Right ventricle myocardium superior (tissue), 1 donor: Measurements from ENCODE around the gene CRYZ. TPM values are rescaled to one million over a fixed set of nuclear protein-coding genes. Genes with fewer than 3 reads are reported as not detected.
"Not testable (repeated sequence)": the region's sequence is repeated elsewhere in the genome, so short reads cannot be mapped to it uniquely, and the experiment has no call there.

Source experiments
- ATAC-seq: fragments of 200-7000 bp; cut with Tn5 transposase; one replicate; pipeline ENCODE4 v1.9.1; 2020; ENCODE audit warnings: mild to moderate bottlenecking; ENCODE audit not compliant: poor library complexity
- DNase-seq: peaks from one replicate; pipeline ENCODE4 v3.0.0-alpha.2; 2020
- intact Hi-C: fragments of 100-400 bp; cut with DNase I; formaldehyde crosslinking; loops from one replicate; pipeline ENCODE4 v1.11.2; 2022
- long read RNA-seq: library from polyadenylated mRNA; unstranded; transcript quantifications from one replicate; pipeline ENCODE4 v2.0.0, GENCODE V29; 2021
- total RNA-seq: library from RNA; stranded (reverse); fragmentation: NEBNext Ultra II Directional; extraction: Animal tissue kit (Norgen Biotek cat#: 25700); gene quantifications from one replicate; pipeline ENCODE4 v1.2.1, GENCODE V29; 2021
- donor health status: DM: no; HTN: yes; CAD: no; lungs with severe emphysema.

CRYZ gene, protein sequence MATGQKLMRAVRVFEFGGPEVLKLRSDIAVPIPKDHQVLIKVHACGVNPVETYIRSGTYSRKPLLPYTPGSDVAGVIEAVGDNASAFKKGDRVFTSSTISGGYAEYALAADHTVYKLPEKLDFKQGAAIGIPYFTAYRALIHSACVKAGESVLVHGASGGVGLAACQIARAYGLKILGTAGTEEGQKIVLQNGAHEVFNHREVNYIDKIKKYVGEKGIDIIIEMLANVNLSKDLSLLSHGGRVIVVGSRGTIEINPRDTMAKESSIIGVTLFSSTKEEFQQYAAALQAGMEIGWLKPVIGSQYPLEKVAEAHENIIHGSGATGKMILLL
- 37.5 TPM for total RNA-seq
- long read RNA-seq, transcript CRYZ-201 (9 exons, 1,888 nt) = major isoform, 58 of 70 reads
- long read RNA-seq, partial matches to known transcripts = 3 of 70 reads
- long read RNA-seq, other reads (novel, unspliced or antisense) = 4 of 70 reads

DNA sequence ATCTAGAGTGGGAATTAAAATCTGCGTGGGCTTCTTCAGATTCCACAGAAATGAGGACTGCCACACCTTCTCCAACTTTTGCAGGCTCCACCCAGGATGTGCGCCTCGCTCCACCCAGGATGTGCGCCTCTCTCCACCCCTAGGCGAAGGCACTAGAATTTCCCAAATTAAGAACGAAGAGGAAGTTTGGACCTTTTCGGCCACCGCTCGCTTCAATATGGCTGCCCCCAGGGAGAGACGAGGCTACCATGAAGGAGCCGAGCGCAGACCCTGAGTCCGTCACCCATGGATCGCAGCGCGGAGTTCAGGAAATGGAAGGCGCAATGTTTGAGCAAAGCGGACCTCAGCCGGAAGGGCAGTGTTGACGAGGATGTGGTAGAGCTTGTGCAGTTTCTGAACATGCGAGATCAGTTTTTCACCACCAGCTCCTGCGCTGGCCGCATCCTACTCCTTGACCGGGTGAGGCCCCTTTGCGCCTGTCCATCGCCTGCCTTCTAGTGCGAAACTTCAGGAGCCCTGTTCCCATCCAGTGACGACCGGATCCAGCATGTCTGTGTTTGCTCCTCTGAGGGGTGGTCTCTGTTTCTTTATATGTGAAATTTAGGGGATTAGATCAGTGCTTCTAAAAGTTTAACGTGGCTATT lies at the start of gene CRYZ, which contains the start of gene TYW3:
Gene CRYZ, minus strand, starts transcription at position 91 of the 644 bp plus-strand sequence. CDS start 8,229 bp downstream, outside the sequence.
Gene TYW3, plus strand, starts transcription at position 193 of the 644 bp plus-strand sequence. Its CDS starts 93 bp downstream, at position 286.
- peak; percentile 99 for ATAC-seq
- DNase-seq = peak; percentile 93
- intact Hi-C loops = no loop called here

DNA sequence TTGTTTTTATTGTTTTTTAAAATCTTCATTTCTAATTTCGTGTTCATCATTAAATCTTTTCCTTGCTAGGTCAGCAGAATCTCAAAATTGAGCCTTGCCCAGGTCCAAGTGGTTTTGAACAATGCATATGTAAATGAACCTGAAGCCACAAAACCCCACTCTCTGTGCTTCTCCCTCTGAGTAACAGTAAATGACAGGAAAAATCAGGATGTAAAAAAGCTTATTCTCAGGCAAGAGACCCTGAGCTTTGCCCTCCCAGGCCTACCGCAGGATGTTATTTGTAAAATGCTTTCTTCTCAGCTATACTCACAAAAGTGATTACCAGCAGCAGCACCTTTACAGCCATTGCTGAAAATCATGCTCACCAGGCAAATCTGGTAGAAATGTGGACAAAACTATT lies 47.7 kb upstream of the CRYZ start:
- DNase-seq = no peak
- no peak for ATAC-seq
- intact Hi-C loops = no loop called here

DNA sequence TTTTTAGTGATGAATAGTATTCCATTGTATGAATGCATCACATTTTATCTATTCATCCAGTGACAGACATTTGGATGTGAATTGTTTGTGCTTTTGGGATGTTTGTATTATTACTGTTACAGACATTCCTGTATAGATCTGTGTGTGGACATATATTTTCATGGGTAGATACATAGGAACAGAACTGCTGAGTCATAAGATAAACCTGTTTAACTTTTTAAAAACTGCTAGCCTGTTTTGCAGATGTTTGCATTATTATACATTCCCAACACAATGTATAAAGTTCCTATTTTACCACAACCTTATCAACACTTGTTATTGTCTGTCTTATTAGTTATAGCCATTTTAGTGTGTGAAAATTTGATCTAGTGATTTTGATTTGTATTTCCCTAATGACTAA lies 46.9 kb upstream of the CRYZ start:
- DNase-seq = no peak
- no peak for ATAC-seq
- intact Hi-C loops = no loop called here

DNA sequence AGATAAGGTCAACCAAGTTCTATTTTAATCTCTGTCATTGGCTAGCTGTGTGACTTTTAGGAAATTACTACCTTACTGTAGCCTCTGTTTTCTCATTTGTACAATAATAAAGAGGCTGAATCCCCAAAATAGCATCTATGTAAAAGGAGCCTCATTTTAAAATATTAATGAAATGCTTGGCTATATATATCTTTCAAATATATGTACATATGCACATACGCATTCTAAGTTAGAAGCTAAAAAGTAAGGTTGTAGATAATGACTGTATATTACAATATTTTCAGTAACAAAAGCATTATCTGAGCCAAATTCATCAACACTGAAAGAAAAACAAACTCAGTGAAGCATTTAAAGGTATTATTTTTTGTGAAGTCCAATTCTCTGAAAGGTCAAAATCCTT lies 44.7 kb upstream of the CRYZ start:
- intact Hi-C loops = no loop called here

DNA sequence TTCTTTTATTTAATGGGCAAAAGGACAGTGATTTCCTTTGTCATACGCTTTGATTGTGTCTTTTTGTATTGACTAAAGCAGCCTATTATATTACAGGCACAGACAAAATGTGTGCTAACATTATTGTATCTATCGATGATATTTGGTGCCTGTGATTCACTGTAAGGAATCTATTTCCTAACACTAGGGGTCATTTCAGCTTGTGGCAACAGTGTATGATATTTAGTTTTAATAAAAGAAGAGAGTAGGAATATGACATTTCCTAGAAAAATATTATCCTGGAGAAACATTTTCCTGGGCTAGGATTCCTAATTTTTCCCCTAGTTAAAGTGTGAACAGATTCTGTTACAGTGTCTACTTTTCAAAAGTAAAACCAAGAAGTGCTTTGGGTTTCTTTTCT lies 42.9 kb upstream of the CRYZ start:
- DNase-seq = no peak
- intact Hi-C loops = no loop called here
- ATAC-seq = no peak

More for the DNA sequence above, 44.7 kb upstream of the CRYZ start:
- DNase-seq (no peak), ATAC-seq (no peak)

DNA sequence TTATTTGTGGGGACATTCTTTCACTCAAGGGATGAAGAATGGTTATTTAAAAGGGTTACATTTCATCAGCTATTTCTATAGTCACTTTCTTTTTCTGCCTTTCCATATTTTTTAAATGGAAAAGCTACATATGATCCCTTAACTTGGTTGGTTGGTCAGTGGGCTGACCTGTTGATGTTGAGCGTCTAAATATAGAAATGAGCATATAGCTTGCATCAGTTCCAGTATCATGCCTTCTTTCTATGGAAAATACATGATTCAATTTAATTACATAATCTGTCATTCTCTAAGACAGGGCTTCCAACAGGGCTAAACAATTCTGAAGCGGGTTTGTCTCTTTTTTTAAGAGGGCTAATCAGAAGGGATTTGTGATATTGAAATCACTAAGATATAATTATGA lies 40.7 kb upstream of the CRYZ start:
- DNase-seq (no peak), ATAC-seq (no peak)
- intact Hi-C loops = loop anchor here (5.0 kb wide), 1 partner anchor 424 kb away; no protein-coding TSS in a partner anchor

DNA sequence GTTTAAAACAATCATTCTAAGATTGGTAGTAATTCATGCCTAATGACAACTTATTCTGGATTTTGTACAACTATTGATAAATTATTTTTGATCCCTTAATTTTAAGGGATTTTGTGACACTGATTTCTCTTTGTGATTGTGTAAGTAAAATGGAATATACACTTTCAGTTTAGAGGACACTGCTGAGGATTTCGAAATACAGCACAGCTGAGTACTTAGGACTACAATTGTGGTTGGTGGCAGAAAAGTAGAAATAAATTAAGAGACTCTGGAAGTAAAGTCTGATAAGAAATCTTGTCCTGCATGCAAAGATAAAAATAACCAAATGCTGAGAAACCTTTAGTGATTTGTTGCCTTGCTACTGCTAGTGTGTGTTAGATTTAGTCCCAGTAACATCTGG lies 40.1 kb upstream of the CRYZ start:
- ATAC-seq (no peak), DNase-seq (no peak)
- intact Hi-C loops = loop anchor here (5.0 kb wide), 1 partner anchor 424 kb away; no protein-coding TSS in a partner anchor

DNA sequence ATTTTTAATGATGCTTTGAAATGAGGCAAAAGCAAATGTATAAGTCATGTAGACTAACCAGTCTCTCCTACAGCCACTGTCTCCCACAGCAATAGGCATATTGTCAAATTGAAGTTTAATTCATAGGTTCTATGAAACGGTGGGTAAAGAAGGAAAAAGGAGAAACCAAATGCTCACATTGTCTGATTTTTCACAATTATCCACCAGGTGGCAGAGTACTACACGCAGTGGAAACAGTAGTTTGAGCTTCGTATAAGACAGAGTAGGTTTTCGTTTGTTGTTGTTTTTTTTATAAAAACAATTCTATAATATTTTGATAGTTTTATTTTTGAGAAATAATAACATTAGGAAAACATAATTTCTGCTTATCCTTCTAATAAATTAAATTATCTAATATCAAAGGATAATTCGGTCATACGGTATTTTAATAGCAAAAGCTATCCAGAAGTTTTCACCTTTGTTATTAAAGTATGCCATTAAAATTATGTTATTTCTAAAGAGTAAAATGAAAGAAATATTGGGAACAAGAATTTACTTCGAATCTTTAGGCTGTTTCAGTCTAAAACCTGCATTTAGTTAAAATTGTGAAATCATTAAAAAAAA lies 39.2 kb upstream of the CRYZ start:
- ATAC-seq (no peak), DNase-seq (no peak)
- intact Hi-C loops = loop anchor here (5.0 kb wide), 1 partner anchor 425 kb away; no protein-coding TSS in a partner anchor

DNA sequence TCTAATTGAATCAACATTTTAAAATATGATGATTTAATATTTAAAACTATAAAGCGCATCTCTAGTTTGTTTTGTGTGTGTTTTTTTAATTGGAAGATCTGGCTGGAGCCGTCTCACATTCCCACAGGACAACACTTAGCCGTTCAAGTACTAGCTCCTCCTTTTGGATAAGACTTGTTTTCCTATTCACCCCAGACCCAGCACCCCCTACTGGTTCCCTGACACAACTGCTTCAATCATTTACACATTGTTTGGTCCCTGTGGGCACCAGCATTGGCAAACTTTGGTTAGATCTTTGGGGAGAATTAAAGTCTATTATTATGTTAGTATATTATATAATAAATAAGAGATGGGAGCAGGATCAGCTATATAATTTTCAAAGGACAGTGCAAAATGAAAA lies 34.6 kb upstream of the CRYZ start:
- no peak for DNase-seq
- no peak for ATAC-seq
- intact Hi-C loops = no loop called here

DNA sequence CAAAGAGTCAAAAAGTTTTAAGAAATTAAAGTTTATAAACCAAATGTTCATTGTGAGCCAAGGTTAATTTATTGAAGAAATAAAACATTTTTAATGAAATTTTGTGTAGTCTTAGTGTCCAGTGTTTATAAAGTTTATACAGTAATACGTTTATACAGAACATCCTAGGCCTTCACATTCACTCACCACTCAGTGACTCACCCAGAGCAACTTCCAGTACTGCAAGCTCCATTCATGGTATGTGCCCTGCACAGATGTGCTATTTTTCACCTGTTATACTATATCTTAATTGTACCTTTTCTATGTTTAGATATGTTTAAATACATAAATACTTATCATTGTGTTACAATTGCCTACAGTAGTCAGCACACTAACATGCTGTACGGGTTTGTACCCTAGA lies 33.7 kb upstream of the CRYZ start:
- no peak for ATAC-seq
- intact Hi-C loops = no loop called here

DNA sequence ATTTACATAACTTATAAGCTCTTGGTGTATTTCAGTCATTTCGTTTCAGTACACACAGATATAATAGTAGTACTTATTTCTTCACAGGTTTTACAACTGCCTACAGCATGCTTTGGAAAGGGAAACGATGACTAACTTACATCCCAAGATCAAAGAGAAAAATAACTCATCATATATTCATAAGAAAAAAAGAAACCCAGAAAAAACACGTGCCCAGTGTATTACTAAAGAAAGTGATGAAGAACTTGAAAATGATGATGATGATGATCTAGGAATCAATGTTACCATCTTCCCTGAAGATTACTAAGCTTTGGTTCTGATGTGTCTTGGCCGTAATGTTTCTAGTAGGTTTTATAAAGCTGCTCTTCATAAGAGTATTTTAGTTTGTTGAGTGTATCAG lies 31.0 kb upstream of the CRYZ start:
- no peak for ATAC-seq
- no peak for DNase-seq
- intact Hi-C loops = no loop called here

More for the DNA sequence above, 33.7 kb upstream of the CRYZ start:
- DNase-seq = no peak

DNA sequence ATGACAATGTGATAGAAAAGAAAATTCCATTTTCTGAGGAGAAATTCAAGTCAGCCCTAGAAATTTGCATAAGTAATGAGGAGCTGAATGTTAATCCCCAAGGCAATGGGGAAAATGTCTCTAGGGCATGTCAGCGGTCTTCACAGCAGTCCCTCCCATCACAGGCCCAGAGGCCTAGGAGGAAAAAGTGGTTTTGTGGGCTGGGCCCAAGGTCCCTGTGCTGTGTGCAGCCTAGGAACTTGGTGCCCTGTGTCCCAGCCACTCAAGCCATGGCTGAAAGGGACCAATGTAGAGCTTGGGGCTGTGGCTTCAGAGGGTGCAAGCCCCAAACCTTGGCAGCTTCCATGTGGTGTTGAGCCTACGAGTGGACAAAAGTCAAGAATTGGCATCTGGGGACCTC lies 23.8 kb upstream of the CRYZ start:
- ATAC-seq, intact Hi-C loops, DNase-seq: not testable (repeated sequence)

DNA sequence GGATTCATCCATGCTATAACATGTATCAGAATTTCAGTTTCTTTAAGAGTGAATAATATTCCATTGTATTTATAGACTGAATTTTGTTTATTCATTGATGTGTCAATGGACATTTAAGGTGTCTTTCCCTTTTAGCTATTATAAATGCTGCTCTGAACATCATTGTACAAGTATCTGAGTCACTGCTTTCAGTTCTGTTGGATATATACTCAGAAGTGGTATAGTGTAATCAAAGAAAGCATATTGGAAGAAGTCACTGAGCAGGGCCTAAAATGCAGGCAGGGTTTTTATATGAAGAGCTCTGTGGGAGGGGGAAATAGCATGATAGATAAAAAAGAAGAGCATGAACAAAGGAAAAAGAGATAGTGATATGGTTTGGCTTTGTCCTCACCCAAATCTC lies 22.6 kb upstream of the CRYZ start:
- DNase-seq (no peak), ATAC-seq (no peak)
- intact Hi-C loops = no loop called here

DNA sequence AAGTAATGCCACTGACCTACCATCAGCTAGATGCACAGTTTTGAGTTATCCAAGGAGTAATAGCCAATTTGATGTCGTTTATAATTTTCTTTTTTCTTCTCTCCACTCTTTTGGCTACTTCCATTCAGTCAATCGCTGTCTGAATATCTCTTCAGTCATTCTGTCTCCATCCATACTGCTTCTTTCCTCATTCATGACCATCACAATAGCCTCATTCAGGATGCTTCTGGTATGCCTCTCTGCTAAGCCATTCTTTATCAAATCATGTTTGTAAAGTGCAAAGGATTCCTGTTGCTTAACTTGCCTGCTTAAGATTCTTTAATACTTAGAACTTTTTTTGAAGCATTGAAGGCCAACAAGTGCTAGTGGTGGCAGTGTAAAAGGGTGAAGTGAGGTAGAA lies 20.3 kb upstream of the CRYZ start:
- ATAC-seq = no peak
- intact Hi-C loops = no loop called here
- DNase-seq = no peak

DNA sequence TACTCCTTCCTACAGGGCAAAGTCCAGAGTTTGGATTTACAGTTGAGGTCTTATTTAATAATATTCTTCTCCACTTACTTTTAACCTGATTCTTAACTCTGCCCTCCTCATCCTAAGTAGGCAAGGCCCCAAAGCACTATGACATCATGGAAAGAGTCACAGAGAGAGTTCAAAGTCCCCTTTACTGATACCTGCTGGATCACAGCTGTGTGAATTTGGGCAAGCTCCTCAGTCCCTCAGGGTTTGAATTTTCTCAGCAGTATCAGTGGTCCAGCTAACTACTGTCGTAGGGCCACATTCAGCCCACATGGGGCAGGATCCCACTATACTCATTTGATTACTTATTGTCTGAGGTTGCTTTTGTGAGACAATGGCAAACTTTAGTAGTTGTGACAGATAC lies 16.1 kb upstream of the CRYZ start:
- DNase-seq = no peak
- intact Hi-C loops = no loop called here
- ATAC-seq = no peak

DNA sequence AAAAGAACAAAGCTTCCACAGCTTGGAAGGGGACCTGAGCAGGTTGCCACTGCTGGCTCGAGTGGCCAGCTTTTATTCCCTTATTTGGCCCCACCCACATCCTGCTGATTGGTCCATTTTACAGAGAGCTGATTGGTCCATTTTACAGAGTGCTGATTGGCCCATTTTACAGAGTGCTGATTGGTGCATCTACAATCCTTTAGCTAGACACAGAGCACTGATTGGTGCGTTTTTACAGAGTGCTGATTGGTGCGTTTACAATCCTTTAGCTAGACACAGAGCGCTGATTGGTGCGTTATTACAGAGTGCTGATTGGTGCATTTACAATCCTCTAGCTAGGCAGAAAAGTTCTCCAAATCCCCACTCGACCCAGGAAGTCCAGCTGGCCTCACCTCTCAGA lies 12.4 kb upstream of the CRYZ start:
- intact Hi-C loops, ATAC-seq, DNase-seq: not testable (repeated sequence)

DNA sequence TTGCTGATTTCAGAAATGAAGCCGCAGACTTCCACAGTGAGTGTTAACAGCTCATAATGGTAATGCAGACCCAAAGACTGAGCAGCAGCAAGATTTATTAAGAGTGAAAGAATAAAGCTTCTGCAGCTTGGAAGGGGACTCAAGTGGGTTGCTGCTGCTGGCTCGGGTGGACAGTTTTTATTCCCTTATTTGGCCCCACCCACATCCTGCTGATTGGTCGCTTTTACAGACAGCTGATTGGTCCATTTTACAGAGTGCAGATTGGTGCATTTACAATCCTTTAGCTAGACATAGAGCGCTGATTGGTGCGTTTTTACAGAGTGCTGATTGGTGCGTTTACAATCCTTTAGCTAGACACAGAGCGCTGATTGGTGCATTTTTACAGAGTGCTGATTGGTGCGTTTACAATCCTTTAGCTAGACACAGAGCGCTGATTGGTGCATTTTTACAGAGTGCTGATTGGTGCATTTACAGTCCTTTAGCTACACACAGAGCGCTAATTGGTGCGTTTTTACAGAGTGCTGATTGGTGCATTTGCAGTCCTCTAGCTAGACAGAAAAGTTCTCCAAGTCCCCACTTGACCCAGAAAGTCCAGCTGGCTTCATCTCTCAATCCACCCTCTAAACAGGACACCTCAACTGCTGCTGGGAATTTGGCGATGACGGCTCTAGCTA lies 7.6 kb upstream of the CRYZ start:
- ATAC-seq, DNase-seq, intact Hi-C loops: not testable (repeated sequence)

DNA sequence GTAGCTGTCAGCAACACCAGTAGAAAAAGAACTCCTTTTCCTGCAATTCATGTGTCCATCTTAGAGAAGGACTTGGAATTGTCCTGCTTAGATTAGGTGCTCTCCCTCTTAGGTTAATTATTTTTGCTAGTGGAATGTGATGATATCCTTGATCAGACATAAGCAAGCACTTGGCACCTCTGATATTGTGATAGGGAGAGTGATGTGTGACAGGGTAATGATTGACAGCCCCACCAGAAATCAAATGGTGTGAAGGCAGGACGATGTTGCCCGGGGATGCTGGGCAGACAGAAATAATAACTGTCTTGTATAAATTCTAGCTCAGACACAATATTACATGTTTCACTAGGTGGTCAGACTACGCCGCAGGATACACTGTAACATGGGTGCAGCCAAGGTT lies 4.5 kb upstream of the CRYZ start:
- intact Hi-C loops = no loop called here
- DNase-seq (no peak), ATAC-seq (no peak)
